ENCODE results near the gene NAT8.
"Not testable (repeated sequence)": the region's sequence is repeated elsewhere in the genome, so short reads cannot be mapped to it uniquely, and the experiment has no call there.

NAT8 gene

DNA sequence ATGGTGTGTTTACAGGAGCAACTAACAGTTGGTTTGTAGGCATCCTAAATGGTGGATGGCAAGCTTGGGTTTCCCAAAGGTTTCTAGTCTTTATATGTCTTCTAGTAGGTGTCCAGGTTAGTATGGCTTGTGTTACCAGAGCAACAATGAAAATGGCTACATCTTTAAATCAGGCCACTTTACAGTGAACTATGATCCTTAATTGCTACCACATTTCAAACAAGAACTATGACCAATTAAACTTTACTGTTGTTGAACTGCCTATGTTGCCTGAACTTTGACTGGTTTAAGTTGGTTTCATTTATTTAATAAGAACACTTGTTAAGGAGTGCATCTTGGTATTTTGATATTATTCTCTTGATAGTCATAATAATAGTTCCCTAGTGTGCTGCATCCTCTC, 5.2 kb downstream of the NAT8 start:
- not testable (repeated sequence) for DNase-seq

DNA sequence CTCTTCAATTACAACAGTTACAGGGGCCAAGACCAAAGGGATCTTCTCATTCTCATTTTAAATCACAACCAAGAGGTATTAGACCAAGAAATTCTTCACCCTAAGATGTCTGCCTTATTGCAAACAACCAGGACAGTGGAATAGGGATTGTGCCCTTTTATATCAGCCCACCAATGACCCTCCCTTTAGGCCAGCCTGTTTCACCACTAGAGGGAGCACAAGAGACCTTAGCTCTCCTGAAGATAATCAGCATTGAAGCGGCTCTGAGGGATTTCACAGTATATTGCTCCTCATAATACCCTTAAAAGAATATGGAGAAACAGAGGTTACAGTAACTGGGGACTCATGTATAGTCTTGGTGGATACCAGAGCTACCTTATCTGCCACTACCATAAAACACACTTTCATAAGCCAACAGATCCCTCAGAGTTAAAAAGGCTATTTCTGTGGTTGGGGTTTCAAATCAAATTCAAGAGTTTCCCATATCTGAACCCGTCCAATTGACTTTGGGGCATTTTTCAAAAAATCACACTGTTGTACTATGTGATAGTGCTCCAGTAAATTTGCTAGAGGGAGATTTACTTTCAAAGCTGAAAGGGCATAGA, 11.5 kb downstream of the NAT8 start:
- DNase-seq: not testable (repeated sequence)

DNA sequence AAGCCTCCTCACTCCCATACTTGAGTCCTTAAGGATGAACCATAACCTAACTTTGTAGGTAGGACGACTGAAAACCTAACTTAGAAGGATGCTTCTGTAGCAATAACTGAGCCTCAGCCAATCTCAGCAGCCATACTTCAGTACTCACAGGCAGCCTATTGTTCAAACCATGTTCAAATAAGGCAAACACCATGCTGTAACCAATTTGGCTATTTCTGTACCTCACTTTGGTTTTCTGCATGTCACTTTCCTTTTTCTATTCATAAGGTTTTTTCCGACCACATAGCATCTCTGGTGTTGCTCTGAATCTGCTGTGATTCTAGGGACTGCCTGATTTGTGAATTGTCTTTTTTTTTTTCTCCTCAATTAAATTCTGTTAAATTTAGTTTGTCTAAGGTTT, 13.7 kb downstream of the NAT8 start:
- DNase-seq: not testable (repeated sequence)

DNA sequence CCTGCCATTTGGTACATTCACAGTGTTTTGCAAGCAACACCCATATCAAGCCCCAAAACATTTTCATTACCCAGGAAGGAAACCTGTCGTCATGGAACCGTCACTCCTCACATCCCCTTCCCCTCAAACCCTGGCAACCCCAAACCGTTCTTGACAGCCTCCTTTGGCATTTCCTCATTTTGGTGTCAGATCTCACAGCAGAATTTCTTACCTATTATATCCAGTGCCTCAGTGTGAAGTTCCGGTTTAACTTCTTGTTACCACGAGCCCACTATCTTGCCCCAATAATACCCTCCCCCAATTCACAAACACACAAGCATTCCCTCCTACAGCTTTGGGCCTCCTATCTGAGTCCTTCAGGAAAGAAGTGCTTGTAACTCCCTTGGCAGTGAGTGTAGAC, 16.0 kb downstream of the NAT8 start:
- DNase-seq: not testable (repeated sequence)

GRCh38 chr2:73624625-73625024, 17.6 kb downstream of the NAT8 start:
- DNase-seq: not testable (repeated sequence)

- not testable (repeated sequence) for DNase-seq
Observed at GRCh38 chr2:73624036-73624435, 18.2 kb downstream of the NAT8 start.

DNA sequence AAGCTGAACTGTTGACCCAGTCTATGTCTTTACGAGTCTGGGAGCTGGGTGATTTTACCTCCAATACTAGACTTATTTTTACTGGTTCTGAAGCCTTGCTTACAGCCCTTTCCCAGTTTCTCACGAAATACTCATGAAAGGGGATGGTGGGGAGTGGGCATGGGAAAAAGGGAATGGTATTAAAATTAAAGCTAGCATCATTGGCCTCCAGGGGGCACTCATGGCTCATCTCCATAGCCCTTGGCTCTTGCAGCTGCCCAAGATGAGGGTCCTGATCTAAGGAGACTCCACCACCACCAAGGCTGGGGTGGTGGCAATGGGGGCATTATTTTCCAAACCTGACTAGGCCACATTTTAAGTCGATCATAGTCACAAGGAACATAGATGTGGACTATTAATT, 22.3 kb downstream of the NAT8 start:
- not testable (repeated sequence) for DNase-seq

- no peak for DNase-seq
Observed at GRCh38 chr2:73614997-73615396, 27.2 kb downstream of the NAT8 start.

- no peak for DNase-seq
Observed at GRCh38 chr2:73614105-73614504, 28.1 kb downstream of the NAT8 start.

GRCh38 chr2:73611867-73612266, 30.4 kb downstream of the NAT8 start:
- DNase-seq: no peak

DNA sequence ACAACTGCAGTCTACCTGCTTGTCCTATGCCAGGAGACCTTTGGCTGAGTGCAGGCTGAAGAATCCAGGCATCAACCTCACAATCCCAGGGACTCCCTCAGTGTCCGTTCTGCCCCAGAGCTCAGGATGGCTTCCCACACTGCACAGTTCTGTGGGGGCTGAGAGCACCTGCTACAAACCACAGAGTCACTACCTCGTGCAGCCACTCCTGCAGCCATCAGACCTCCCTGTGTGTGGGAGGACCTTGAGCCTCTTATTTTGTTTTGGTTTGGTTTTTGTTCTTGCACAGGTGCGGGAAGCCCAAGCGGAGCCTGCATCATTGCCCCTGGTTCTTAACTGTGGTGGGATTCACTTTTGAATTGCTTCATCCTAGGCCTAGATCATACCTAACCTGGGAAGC, 31.0 kb downstream of the NAT8 start:
- DNase-seq: no peak

DNA sequence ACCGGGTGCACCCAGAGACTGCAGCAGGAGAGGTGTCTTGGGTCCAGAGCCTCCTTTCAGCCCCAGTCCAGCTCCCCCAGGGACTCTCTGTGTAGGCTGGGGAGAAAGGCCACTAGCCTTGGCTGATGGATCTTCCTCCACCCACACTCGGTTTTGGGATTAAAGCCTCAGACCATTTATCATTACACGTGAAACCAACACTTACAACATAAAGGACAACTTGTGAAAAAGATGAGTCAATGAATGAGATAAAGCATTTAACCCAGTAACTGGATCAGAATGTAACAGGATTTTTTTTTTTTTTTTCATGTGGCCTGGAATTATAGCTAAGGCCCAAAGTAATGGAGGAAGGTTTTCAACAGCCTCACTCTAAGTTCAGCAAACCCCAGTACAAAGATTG, 32.1 kb downstream of the NAT8 start:
- no peak for DNase-seq

DNA sequence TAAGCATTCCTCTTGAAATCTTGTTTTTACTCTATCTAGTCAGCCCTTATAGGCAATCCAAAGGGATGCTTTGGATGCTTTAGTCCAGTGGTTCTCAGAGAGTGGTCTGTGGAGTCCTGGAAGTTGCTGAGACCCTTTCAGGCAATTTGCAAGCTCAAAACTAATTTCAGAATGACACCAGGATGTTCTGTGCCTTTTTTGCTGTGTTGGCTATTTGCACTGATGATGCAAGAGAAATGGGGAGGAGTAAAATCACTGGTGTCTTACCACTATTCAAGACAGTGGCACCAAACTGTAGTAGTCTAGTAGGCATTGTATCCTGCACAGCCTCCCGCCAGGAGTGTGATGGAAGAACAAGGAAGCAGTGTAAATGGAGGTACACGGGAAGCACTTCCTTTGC, 37.6 kb downstream of the NAT8 start:
- DNase-seq: not testable (repeated sequence)

GRCh38 chr2:73603099-73603588, 39.1 kb downstream of the NAT8 start:
- not testable (repeated sequence) for DNase-seq

GRCh38 chr2:73601780-73602179, 40.4 kb downstream of the NAT8 start:
- DNase-seq: no peak

GRCh38 chr2:73594251-73594650, 48.0 kb downstream of the NAT8 start:
- no peak for DNase-seq

GRCh38 chr2:73593680-73594079, 48.5 kb downstream of the NAT8 start:
- no peak for DNase-seq

Data from C1 segment of cervical spinal cord (tissue), 14 donors.